ENCODE measurements around the gene MAZ.
"Not testable (repeated sequence)": the region's sequence is repeated elsewhere in the genome, so short reads cannot be mapped to it uniquely, and the experiment has no call there.

Gene MAZ

GRCh38 chr16:29820271-29820701 is 14.0 kb downstream of the MAZ start, which contains the start of gene MVP:
TSS of gene MVP (plus strand) at chr16:29820462. CDS start at chr16:29830550, 10,088 bp downstream.
- DNase-seq (ENCODE audit: insufficient read length, low spot score) (no peak), FAIRE-seq (peak; percentile 89)

DNA sequence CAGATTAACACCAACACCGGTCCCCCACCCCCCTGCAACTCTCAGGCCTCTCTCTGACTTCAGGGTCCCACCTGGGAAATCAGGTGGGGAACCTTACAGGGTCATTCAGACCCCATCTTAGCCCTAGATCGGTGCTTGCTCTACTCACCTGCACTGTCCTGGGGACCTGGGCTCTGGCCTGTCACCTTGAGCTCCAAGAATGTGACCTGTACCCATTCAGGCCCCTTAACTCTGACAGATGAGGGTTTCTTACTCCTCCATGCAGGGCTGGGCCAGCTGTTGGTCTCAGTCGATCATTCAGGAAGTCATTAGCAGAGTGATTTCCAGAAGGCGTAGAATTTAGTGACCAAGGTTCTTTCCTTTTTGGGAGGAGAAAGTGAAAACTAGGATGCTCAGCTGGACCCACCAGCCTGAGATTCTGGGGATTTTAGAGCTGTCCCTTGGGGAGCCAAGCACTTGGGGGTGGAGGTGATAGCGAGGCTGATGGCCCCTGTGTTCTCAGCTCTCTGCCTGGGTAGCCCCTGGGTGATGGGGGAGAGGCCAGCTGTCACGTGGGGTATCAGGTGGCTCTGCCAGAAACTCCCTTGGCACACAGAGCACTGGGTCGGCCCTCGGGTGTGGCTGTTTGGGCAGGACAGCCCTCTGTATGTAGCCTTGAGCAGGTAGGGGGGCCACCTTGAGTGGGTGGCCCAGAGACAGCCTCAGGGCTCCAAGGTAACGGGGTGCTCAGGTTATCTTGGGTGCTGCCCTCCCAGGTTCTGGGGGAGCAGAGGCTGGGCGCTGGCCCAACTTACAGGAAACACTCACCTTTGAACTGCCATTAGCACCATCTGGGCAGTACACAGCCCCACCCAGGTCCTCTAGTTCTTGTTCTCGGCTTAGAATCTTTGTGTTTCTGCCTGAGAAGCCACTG is 14.7 kb downstream of the MAZ start:
- peak; percentile 49 for FAIRE-seq
- peak; percentile 52 for DNase-seq (ENCODE audit: insufficient read length, low spot score)

DNA sequence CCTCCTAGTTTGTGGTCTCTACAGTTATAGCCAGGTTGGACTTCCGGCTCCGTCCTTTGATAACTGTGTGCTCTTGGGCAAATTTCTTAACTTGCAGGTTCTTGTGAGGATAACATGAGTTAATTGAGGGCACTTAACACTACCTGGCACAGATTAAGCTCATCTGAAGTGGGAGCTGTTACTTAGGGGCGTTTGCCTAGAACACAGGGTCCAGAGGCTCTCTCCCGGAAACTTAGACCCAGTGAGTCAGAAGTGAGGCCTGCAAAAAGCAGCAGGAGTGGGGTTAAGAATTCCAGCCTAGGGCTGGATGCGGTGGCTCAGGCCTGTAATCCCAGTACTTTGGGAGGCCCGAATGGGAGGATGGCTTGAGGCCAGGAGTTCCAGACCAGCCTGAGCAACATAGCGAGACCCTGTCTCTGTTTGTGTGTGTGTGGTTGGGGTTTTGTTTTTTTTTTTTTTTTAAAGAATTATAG is 15.3 kb downstream of the MAZ start:
- DNase-seq (ENCODE audit: insufficient read length, low spot score) = no peak

GRCh38 chr16:29824589-29825144 is 18.3 kb downstream of the MAZ start:
- FAIRE-seq = no peak

More for the DNA sequence above, 15.3 kb downstream of the MAZ start:
- no peak for FAIRE-seq

GRCh38 chr16:29825145-29826044 is 19.1 kb downstream of the MAZ start:
- DNase-seq (ENCODE audit: insufficient read length, low spot score) (peak; percentile 52), FAIRE-seq (peak; percentile 33)

More at GRCh38 chr16:29824589-29825144, 18.3 kb downstream of the MAZ start:
- no peak for DNase-seq (ENCODE audit: insufficient read length, low spot score)

DNA sequence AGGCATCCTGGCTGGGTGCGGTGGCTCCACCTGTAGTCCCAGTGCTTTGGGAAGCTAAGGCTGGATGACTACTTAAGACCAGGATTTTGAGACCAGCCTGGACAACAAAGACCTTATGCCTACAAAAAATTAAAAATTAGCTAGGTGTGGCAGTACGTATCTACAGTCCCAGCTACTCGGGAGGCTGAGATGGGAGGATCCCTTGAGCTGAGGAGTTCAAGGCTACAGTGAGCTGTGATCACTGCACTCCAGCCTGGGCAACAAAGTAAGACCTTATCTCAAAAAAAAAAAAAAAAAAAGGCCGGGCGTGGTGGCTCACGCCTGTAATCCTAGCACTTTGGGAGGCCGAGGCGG is 20.0 kb downstream of the MAZ start:
- no peak for FAIRE-seq
- DNase-seq (ENCODE audit: insufficient read length, low spot score) = no peak

DNA sequence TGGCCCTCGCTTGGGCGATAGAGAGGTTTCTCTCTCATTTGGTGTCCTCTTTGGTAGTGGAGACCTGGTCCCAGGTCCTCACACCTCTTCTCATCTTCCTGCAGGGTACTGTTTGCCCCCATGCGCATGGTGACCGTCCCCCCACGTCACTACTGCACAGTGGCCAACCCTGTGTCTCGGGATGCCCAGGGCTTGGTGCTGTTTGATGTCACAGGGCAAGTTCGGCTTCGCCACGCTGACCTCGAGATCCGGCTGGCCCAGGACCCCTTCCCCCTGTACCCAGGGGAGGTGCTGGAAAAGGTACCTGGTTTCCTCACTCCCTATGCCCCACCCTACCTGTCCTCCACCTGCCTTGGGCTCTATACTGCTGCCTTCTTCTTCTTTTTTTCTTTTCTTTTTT is 24.4 kb downstream of the MAZ start:
- FAIRE-seq = no peak

DNA sequence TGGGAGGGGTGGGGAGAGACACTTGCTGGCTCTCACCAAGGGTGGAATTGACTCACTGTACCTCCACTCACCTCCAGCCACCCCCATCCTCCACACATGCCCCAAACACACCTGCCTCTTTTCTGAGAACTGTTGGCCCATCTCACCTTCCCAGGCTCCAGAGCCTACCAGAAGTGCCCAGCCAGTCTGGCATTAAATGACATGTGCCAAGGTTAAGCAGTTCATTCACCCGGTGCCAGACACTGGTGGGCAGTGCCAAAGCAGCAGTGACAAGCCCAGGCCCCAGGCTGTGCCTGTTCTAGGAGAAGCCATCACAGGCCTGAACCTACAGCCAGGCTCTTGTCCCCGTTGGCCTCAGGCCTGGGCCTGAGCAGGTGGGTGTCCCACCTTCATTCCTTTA is 25.2 kb downstream of the MAZ start:
- no peak for FAIRE-seq

More for the DNA sequence above, 24.4 kb downstream of the MAZ start:
- DNase-seq (ENCODE audit: insufficient read length, low spot score) = no peak

DNA sequence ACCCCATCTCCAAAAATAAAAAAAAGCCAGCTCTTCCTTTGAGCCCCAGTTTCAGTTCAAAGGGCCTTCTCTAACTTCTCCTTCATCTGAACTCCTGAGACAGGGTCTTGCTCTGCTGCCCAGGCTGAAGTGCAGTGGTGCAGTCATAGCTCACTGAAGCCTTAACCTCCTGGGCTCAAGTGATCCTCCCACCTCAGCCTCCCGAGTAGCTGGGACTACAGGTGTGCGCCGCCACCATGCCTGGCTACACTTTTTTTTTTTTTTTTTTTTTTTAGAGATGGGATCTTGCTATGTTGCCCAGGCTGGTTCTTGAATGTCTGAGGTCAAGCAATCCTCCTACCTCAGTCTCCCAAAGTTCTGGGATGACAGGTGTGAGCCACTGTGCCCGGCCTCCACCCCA is 26.9 kb downstream of the MAZ start:
- FAIRE-seq; DNase-seq (ENCODE audit: insufficient read length, low spot score): not testable (repeated sequence)

More for the DNA sequence above, 25.2 kb downstream of the MAZ start:
- no peak for DNase-seq (ENCODE audit: insufficient read length, low spot score)

GRCh38 chr16:29834079-29834478 is 27.8 kb downstream of the MAZ start:
- FAIRE-seq (no peak), DNase-seq (ENCODE audit: insufficient read length, low spot score) (no peak)

GRCh38 chr16:29835926-29836325 is 29.6 kb downstream of the MAZ start:
- DNase-seq (ENCODE audit: insufficient read length, low spot score) (no peak), FAIRE-seq (no peak)

GRCh38 chr16:29836623-29837022 is 30.3 kb downstream of the MAZ start:
- no peak for FAIRE-seq

GRCh38 chr16:29837841-29838240 is 31.5 kb downstream of the MAZ start:
- DNase-seq (ENCODE audit: insufficient read length, low spot score) = no peak
- no peak for FAIRE-seq

More at GRCh38 chr16:29836623-29837022, 30.3 kb downstream of the MAZ start:
- DNase-seq (ENCODE audit: insufficient read length, low spot score) = no peak

DNA sequence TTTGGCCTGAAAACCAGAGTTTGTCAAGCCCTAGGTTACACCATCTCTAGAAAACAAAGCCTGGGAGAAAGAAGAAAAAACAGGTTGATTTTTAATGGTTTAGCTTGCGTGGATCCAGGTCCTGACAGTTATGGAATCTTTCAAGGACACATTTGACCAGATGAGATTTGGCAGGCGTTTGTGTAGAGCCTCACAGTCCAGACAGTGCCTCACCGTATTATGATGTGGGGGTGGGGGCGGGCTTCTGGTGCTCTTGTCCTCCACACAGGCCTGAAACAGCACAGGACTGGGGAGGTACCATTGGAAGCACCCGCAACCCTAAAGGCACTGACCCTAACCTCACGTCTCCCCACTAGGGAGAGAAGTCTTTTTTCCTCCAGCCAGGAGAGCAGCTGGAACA is 33.5 kb downstream of the MAZ start:
- FAIRE-seq (no peak), DNase-seq (ENCODE audit: insufficient read length, low spot score) (no peak)

DNA sequence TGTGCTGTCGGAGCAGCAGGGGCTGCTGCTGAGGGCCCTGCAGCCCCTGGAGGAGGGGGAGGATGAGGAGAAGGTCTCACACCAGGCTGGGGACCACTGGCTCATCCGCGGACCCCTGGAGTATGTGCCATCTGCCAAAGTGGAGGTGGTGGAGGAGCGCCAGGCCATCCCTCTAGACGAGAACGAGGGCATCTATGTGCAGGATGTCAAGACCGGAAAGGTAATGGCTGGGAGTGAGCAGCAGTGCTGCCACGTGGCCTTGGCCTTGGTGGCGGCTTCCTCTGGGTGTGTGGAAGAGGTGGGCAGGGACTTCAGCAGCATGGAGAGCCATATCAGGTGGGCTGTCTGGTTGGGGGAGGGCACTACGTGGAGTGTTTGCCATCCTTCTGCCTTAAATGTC is 33.9 kb downstream of the MAZ start:
- FAIRE-seq = no peak
- DNase-seq (ENCODE audit: insufficient read length, low spot score) = no peak

DNA sequence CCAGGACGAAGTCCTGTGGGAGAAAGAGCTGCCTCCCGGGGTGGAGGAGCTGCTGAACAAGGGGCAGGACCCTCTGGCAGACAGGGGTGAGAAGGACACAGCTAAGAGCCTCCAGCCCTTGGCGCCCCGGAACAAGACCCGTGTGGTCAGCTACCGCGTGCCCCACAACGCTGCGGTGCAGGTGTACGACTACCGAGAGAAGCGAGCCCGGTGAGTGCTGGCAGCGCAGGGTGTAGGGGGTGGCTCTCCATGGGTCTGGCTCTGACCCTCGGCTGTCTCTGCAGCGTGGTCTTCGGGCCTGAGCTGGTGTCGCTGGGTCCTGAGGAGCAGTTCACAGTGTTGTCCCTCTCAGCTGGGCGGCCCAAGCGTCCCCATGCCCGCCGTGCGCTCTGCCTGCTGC is 35.3 kb downstream of the MAZ start:
- DNase-seq (ENCODE audit: insufficient read length, low spot score) (no peak), FAIRE-seq (no peak)

DNA sequence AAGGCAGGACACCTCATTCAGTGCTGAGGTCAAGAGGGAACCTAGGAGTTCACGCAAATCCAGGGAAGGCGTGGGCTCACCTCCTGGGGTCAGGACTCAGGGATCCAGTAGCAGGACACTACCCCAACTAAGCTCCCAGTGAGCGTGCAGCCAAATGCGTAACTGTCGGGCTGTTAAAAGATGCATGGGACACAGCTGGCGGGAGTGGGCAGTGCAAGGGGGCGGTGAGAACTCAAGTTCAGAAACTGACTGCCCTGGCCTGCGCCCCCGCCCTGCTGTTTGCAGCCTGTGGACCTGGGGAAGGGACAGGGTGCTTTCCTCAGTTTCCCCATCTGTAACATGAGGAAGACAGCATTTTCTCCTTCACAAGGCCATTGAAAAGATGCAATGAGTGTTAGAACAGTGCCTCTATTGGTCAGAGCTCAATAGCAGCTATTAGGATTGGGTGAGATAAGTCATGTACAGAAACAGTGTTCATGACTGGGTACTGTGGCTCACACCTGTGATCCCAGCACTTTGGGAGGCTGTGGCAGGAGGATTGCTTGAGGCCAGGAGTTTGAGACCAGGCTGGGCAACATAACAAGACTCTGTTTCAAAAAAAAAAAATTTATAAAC is 36.5 kb downstream of the MAZ start:
- FAIRE-seq = no peak
- DNase-seq (ENCODE audit: insufficient read length, low spot score) = no peak

GRCh38 chr16:29843931-29844330 is 37.6 kb downstream of the MAZ start:
- DNase-seq (ENCODE audit: insufficient read length, low spot score) (no peak), FAIRE-seq (no peak)

DNA sequence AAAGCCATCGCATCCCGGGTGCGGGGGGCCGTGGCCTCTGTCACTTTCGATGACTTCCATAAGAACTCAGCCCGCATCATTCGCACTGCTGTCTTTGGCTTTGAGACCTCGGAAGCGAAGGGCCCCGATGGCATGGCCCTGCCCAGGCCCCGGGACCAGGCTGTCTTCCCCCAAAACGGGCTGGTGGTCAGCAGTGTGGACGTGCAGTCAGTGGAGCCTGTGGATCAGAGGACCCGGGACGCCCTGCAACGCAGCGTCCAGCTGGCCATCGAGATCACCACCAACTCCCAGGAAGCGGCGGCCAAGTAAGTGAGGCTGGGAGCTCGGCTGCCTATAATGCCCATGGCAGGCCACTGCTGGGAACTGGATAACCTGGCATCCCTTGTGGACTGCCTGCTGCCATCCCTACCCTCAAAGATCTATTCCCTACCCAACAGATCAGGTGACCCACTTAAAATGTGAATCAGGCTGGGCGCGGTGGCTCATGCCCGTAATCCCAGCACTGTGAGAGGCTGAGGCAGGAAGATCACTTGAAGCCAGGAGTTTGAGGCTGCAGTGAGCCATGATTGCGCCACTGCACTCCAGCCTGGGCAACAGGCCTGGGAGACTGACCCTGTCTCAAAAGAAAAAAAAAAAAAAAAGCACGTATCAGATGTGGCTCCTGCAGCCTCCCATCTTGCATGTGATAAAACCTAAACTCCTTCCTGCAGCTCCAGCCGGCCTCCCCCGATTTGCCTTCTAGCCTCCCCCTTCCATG is 38.4 kb downstream of the MAZ start:
- no peak for FAIRE-seq

DNA sequence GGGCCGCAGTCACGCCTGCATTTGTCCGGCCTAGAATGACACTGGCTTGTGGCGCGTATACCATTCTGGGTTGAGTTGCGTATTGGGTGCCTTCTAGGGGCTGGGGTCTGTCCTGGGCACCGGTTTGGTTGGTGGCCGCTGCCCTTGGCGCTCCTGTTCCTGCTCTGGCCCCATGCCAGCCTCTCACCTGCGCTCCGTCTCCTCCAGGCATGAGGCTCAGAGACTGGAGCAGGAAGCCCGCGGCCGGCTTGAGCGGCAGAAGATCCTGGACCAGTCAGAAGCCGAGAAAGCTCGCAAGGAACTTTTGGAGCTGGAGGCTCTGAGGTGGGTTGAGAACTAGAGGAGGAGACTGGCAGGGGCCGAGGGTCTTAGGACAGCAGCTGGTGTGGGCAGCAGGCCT is 39.3 kb downstream of the MAZ start:
- no peak for FAIRE-seq
- DNase-seq (ENCODE audit: insufficient read length, low spot score) = no peak

More for the DNA sequence above, 38.4 kb downstream of the MAZ start:
- DNase-seq (ENCODE audit: insufficient read length, low spot score) = no peak

Data from GM19239 (cell line).